ACC112 (cell line): ENCODE results near the gene CD300LB.
"Not testable (repeated sequence)": the region's sequence is repeated elsewhere in the genome, so short reads cannot be mapped to it uniquely, and the experiment has no call there.

Source experiments
- H2AFZ ChIP-seq: fragments of 200-600 bp; sonication (generic); one replicate; pipeline ENCODE4 v1.6.0; 2017; ENCODE audit warnings: antibody characterized with exemption, low read length; ENCODE audit not compliant: unreplicated experiment
- H3K27ac ChIP-seq: fragments of 200-600 bp; sonication (generic); 2 replicates; pipeline ENCODE4 v1.5.1; 2014; ENCODE audit warnings: low read depth, mild to moderate bottlenecking, antibody characterized with exemption, low read length, moderate library complexity
- H3K27me3 ChIP-seq: fragments of 200-600 bp; sonication (generic); 2 replicates; pipeline ENCODE4 v1.6.1; 2014; ENCODE audit warnings: mild to moderate bottlenecking, antibody characterized with exemption, low read length, moderate library complexity, mixed read lengths; ENCODE audit not compliant: insufficient read depth
- H3K36me3 ChIP-seq: fragments of 200-600 bp; sonication (generic); 2 replicates; pipeline ENCODE4 v1.6.1; 2016; ENCODE audit warnings: mild to moderate bottlenecking, antibody characterized with exemption, low read length, moderate library complexity, mixed read lengths; ENCODE audit not compliant: insufficient read depth
- H3K4me1 ChIP-seq: fragments of 200-600 bp; sonication (generic); one replicate; pipeline ENCODE4 v1.6.1; 2016; ENCODE audit warnings: low read length, mixed read lengths; ENCODE audit not compliant: insufficient read depth, unreplicated experiment, control insufficient read depth
- H3K4me3 ChIP-seq: fragments of 200-600 bp; sonication (generic); 2 replicates; pipeline ENCODE4 v1.5.1; 2014; ENCODE audit warnings: mild to moderate bottlenecking, low read depth, low read length
- H3K79me2 ChIP-seq: fragments of 200-600 bp; sonication (generic); one replicate; pipeline ENCODE4 v1.6.0; 2016; ENCODE audit warnings: low read length; ENCODE audit not compliant: control insufficient read depth, unreplicated experiment, insufficient read depth

The CD300LB gene

DNA sequence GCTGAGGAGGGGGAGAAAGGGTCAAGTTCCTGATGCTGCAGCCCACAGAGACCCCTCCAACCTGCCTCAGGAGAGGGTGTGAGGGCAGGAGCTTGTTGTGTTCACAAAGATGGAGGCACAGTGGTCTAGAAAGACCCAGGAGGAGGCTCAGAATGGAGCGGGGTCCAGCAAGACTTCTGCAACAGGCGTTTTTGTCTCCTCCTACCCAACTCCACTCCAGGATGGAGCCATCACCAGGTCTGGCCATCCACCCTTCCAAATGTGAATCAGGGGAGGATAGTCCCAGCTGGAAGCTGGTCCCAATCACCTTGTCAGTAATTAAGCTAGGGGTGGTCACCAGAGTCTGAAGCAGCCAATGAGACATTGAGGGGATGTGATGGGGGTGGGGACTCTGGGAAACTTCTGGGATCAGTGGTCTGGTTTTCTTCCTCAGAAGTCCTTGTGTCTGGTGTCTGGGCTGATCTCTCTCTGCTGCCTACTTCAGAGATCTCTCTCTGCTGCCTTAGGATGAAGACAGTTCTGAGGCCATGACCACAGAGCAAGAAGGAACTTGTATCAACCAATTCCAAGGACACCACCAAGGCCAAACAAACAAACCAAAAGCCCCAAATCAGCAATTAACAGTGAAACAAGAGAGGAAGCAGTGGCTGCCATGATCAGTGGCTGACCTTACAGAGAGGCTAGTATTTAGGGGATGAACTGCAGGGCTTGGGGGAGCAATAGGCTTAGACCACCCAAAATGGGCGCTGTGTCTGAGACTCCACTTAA is 14.5 kb downstream of the CD300LB start:
- Histone ChIP-seq H2AFZ (no peak overlapping the region), H3K36me3 (no peaks in the 10 kb centered on the region), H3K4me1 (peaks cover 3% of the 10 kb centered on the region), H3K27me3 (no peaks in the 10 kb centered on the region), H3K4me3 (no peak overlapping the region), H3K27ac (no peak overlapping the region), H3K79me2 (no peaks in the 10 kb centered on the region)

DNA sequence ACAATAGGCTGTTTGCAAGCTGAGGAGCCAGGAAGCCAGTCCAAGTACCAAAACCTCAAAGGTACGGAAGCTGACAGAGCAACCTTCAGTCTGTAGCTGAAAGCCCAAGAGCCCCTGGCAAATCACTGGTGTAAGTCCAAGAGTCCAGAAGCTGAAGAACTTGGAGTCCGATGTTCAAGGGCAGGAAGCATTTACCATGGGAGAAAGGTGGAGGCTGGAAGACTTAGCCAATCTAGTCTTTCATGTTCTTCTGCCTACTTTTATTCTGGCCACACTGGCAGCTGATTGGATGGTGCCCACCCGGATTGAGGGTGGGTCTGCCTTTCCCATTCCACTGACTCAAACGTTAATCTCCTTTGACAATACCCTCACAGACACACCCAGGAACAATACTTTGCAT is 15.3 kb downstream of the CD300LB start:
- Histone ChIP-seq H2AFZ (no peak overlapping the region), H3K79me2 (no peaks in the 10 kb centered on the region), H3K4me1 (peaks cover 3% of the 10 kb centered on the region), H3K27ac (no peak overlapping the region), H3K36me3 (no peaks in the 10 kb centered on the region), H3K27me3 (no peaks in the 10 kb centered on the region), H3K4me3 (no peak overlapping the region)

DNA sequence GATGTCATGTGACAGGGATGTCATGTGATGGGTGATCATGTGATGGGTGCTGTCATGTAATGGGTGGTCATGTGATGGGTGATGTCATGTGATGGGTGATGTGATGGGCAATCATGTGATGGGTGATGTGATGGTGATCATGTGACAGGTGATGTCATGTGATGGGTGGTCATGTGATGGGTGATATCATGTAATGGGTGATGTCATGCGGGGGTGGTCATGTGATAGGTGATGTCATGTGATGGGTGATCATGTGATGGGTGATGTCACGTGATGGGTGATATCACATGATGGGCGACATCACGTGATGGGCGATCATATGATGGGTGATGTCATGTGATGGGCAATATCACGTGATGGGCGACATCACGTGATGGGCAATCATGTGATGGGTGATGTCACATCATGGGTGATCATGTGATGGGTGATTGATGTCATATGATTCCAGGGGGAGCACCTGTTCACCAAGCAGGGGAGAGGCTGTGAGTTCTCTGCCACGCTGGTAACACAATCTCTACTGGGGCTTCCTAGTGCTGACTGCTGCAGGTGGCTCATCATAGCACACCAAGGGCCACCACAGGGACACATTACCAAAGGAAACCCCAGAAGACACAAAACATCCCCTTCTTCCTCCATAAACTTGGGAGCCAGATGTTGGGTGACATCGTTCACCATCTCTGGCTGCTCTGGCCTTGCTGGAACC is 16.5 kb downstream of the CD300LB start:
- peaks cover 3% of the 10 kb centered on the region for H3K4me1 ChIP-seq
- H3K79me2 ChIP-seq: no peaks in the 10 kb centered on the region
- H3K4me3 ChIP-seq: no peak overlapping the region
- H2AFZ ChIP-seq: no peak overlapping the region
- no peaks in the 10 kb centered on the region for H3K27me3 ChIP-seq
- peak overlapping the region; percentile 44; the same call in 1 of the 2 replicates for H3K27ac ChIP-seq
- no peaks in the 10 kb centered on the region for H3K36me3 ChIP-seq

DNA sequence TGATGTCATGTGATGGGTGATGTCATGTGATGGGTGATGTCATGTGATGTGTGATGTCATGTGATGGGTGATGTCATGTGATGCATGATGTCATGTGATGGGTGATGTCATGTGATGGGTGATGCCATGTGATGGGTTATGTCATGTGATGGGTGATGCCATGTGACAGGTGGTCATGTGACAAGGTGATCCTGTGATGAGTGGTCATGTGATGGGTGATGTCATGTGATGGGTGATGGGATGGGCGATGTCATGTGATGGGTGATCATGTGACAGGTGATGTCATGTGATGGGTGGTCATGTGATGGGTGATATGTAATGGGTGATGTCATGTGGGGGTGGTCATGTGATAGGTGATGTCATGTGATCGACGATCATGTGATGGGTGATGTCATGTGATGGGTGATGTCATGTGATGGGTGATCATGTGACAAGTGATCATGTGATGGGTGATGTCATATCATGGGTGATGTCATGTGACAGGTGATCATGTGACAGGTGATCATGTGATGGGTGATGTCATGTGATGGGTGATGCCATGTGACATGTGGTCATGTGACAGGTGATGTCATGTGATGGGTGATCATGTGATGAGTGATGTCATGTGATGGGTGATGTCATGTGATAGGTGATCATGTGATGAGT is 17.2 kb downstream of the CD300LB start:
- Histone ChIP-seq H3K27me3 (no peaks in the 10 kb centered on the region), H3K27ac (peak overlapping the region; percentile 44; the same call in 1 of the 2 replicates), H3K36me3 (no peaks in the 10 kb centered on the region), H3K4me1 (peaks cover 3% of the 10 kb centered on the region), H2AFZ (no peak overlapping the region), H3K79me2 (no peaks in the 10 kb centered on the region), H3K4me3 (no peak overlapping the region)

DNA sequence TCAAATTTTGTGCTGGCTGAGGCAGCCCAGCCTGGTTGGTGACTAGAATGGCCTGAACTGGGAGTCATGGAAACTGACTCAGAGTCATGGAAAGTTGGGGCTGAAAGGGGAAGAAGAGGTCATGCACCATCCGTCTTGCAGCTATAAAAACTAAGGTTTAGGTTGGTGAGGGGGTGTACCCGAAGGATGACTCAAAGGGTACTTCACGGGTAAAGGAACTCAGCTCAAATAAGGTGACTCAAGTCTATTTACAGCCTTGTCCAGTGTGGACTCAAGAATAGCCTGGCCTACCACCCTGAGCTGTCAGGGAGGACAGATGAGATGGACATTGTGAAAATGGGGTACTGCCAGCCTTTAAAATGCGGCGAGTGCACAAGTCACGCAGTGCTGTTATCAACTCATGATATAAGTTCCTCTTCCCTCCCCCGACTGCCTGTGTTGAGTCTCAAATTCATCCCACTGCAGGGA is 18.6 kb downstream of the CD300LB start:
- Histone ChIP-seq H3K4me1 (peaks cover 3% of the 10 kb centered on the region), H3K4me3 (no peak overlapping the region)

DNA sequence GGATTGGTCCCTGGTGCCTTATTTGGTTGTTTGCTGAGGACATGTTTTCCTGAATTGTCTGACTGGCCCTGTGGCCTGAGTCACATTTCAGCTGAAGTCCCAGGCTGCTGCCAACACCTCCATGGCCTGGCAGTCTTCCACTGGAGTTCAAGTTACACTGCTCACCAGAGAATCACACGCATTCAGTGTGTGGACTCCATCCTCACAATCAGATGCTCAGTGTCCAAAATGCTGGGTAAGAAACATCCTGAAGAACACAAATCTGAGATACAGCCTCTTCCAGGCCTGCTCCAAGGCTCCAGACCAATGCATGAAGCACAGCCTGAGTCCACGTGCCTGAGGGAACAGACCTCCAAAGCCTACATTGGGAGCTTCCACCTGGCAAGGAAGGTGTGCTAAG is 19.2 kb downstream of the CD300LB start:
- Histone ChIP-seq H3K4me3 (no peak overlapping the region), H2AFZ (no peak overlapping the region), H3K79me2 (no peaks in the 10 kb centered on the region)

More for the DNA sequence above, 18.6 kb downstream of the CD300LB start:
- no peaks in the 10 kb centered on the region for H3K36me3 ChIP-seq
- H3K27ac ChIP-seq: peak overlapping the region; percentile 70
- no peak overlapping the region for H2AFZ ChIP-seq
- H3K27me3 ChIP-seq: no peaks in the 10 kb centered on the region
- no peaks in the 10 kb centered on the region for H3K79me2 ChIP-seq

DNA sequence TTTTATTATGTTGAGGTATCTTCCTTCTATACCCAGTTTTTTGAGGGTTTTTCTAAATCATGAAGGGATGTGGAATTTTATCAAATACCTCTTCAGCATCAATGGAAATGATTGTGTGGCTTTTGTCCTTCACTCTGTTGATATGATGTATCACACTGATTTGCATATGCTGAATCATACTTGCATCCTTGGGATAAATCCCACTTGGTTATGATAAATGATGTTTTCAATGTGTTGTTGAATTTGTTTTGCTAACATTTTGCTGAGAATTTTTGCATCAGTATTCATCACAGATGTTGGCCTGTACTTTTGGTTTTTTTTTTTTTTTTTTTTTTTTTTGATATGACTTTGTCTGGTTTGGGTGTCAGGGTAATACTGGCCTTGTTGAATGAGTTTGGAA is 23.1 kb downstream of the CD300LB start:
- H3K4me1 ChIP-seq: peaks cover 3% of the 10 kb centered on the region
- H3K79me2 ChIP-seq: no peaks in the 10 kb centered on the region
- H3K36me3 ChIP-seq: no peaks in the 10 kb centered on the region
- no peak overlapping the region for H3K27ac ChIP-seq
- no peak overlapping the region for H2AFZ ChIP-seq
- no peaks in the 10 kb centered on the region for H3K27me3 ChIP-seq
- no peak overlapping the region for H3K4me3 ChIP-seq

More for the DNA sequence above, 19.2 kb downstream of the CD300LB start:
- H3K27me3 ChIP-seq: no peaks in the 10 kb centered on the region
- H3K4me1 ChIP-seq: peaks cover 3% of the 10 kb centered on the region
- peak overlapping the region; percentile 70 for H3K27ac ChIP-seq
- H3K36me3 ChIP-seq: no peaks in the 10 kb centered on the region

DNA sequence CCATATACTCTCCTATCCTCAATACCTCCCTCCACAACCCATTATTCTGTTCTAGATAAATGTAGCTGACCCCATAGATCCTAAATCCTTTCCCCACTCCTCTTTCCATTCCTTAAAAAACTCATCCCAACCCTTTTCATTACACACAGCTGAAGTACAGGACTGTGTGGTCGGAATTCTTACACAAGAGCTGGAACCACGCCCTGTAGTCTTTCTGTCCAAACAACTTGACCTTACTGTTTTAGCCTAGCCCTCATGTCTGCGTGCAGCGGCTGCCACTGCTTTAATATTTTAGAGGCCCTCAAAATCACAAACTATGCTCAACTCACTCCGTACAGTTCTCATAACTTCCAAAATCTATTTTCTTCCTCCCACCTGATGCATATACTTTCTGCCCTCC is 27.3 kb downstream of the CD300LB start:
- H3K36me3 ChIP-seq, H3K4me3 ChIP-seq, H3K79me2 ChIP-seq, H3K27ac ChIP-seq, H3K27me3 ChIP-seq, H3K4me1 ChIP-seq, H2AFZ ChIP-seq: not testable (repeated sequence)

DNA sequence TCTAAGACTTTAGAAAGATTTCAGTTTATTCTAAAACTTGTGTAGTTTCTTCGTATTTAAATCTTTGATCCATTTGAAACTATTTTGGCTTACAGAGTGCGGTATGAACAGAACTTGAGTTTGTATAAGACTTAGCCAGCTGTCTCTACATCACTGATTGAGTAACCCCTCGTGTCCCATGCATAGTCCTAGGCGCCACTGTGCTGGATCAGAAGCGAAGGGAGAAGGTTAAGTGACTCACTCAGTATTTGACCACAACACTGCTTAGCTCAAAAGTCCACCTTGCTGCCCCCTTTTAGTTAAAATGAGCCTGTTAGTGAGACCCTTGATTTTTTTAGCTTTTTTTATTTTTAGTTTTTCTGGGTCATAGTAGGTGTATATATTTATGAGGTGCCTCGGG is 28.4 kb downstream of the CD300LB start:
- Histone ChIP-seq H3K4me3 (no peak overlapping the region), H3K27me3 (no peaks in the 10 kb centered on the region), H2AFZ (no peak overlapping the region), H3K79me2 (no peaks in the 10 kb centered on the region), H3K27ac (no peak overlapping the region), H3K36me3 (no peaks in the 10 kb centered on the region), H3K4me1 (no peaks in the 10 kb centered on the region)

DNA sequence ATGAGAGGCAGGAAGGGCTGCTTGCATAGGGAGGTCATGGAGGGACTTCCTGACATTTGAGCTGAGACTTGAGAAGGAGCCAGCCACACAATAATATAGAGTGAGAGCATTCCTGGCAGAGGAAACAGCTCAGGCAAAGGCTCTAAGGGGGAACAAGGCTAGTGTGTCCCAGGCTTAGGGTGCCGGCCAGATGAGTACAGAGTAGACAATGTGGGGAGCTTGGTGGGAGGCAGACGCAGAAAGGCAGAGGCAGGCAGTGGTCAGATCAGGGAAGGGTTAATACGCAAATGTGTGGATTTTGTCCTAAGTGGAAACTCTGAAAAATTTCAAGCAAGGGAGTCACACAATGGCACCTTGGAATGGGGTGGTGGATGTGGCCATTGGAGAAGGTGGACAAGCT is 31.3 kb downstream of the CD300LB start:
- Histone ChIP-seq H2AFZ (no peak overlapping the region), H3K4me1 (no peaks in the 10 kb centered on the region), H3K4me3 (no peak overlapping the region), H3K27ac (no peak overlapping the region), H3K79me2 (no peaks in the 10 kb centered on the region), H3K36me3 (no peaks in the 10 kb centered on the region), H3K27me3 (0 out of 2 replicates have a peak, but pooled peaks cover 5% of the 10 kb centered on the region)
